SK-N-SH treated with all-trans-retinoic acid at 6 μM for 48 hours (cell line): Measurements from ENCODE around the gene PRKG1.

Experiments used
- ESRRG ChIP-seq: fragments of 250-450 bp; sonication (Bioruptor Pico); IDR thresholded peaks from 2 replicates; pipeline ENCODE4 v1.6.1; 2021; ENCODE audit warnings: mild to moderate bottlenecking
- GLIS3 ChIP-seq: fragments of 250-450 bp; sonication (Bioruptor Pico); IDR thresholded peaks from 2 replicates; pipeline ENCODE4 v1.5.0; 2020; ENCODE audit warnings: mild to moderate bottlenecking, moderate library complexity
- ISL1 ChIP-seq: fragments of 250-450 bp; sonication (Bioruptor Pico); IDR thresholded peaks from 2 replicates; pipeline ENCODE4 v2.1.2; 2022; ENCODE audit warnings: mild to moderate bottlenecking, moderate library complexity
- OSR1 ChIP-seq: fragments of 250-450 bp; sonication (Bioruptor Pico); IDR thresholded peaks from 2 replicates; pipeline ENCODE4 v1.8.0; 2022; ENCODE audit warnings: moderate library complexity, mild to moderate bottlenecking, inconsistent platforms
- RARB ChIP-seq: fragments of 250-450 bp; sonication (Bioruptor Pico); IDR thresholded peaks from 2 replicates; pipeline ENCODE4 v1.8.0; 2021; ENCODE audit warnings: mild to moderate bottlenecking, moderate library complexity
- ZFP3 ChIP-seq: fragments of 250-450 bp; sonication (Bioruptor Pico); IDR thresholded peaks from 2 replicates; pipeline ENCODE4 v1.5.0; 2020; ENCODE audit warnings: mild to moderate bottlenecking, moderate library complexity
- ZFP30 ChIP-seq: fragments of 450-650 bp; formaldehyde crosslinking; IDR thresholded peaks from 2 replicates; pipeline ENCODE4 v1.5.0; 2022; ENCODE audit warnings: mild to moderate bottlenecking, moderate library complexity
- TF ChIP-seq, protein P1 (sequence below): fragments of 250-450 bp; sonication (Bioruptor Pico); IDR thresholded peaks from 2 replicates; pipeline ENCODE4 v1.8.0; 2020; ENCODE audit warnings: mild to moderate bottlenecking, moderate library complexity, borderline replicate concordance
- TF ChIP-seq, protein P2 (sequence below): fragments of 250-450 bp; sonication (Bioruptor Pico); IDR thresholded peaks from 2 replicates; pipeline ENCODE4 v1.5.1; 2020; ENCODE audit warnings: low read depth, mild to moderate bottlenecking, moderate library complexity

DNA sequence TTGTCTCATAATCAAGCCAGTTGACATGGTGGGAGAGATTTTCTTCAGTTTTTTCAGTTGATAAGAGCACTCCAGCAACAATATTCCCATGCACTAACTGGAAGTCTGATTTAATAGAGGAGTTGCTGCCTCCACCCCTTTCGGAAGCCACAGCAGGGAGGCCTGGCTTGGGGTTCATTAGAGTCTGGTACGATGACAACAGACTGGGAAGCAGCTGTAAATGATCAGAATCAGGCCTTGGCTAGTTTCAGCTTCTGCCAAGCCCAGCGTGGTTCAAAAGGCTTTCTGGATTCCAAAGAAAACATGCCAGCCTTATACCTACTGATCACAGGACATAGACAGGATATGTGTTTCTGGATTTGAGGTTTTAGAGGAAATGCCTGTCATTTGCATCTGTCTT lies 351.1 kb downstream of the PRKG1 start:
- TF ChIP-seq, protein P1, sequence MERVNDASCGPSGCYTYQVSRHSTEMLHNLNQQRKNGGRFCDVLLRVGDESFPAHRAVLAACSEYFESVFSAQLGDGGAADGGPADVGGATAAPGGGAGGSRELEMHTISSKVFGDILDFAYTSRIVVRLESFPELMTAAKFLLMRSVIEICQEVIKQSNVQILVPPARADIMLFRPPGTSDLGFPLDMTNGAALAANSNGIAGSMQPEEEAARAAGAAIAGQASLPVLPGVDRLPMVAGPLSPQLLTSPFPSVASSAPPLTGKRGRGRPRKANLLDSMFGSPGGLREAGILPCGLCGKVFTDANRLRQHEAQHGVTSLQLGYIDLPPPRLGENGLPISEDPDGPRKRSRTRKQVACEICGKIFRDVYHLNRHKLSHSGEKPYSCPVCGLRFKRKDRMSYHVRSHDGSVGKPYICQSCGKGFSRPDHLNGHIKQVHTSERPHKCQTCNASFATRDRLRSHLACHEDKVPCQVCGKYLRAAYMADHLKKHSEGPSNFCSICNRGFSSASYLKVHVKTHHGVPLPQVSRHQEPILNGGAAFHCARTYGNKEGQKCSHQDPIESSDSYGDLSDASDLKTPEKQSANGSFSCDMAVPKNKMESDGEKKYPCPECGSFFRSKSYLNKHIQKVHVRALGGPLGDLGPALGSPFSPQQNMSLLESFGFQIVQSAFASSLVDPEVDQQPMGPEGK (CRISPR knock-in tag): no peak
- TF ChIP-seq ESRRG (no peak), ZFP30 (CRISPR knock-in tag) (no peak), OSR1 (CRISPR knock-in tag) (no peak), ISL1 (peak; percentile 12; the same call in 1 of the 2 replicates), ZFP3 (CRISPR knock-in tag) (no peak), RARB (no peak), GLIS3 (CRISPR knock-in tag) (no peak)
- TF ChIP-seq, protein P2, sequence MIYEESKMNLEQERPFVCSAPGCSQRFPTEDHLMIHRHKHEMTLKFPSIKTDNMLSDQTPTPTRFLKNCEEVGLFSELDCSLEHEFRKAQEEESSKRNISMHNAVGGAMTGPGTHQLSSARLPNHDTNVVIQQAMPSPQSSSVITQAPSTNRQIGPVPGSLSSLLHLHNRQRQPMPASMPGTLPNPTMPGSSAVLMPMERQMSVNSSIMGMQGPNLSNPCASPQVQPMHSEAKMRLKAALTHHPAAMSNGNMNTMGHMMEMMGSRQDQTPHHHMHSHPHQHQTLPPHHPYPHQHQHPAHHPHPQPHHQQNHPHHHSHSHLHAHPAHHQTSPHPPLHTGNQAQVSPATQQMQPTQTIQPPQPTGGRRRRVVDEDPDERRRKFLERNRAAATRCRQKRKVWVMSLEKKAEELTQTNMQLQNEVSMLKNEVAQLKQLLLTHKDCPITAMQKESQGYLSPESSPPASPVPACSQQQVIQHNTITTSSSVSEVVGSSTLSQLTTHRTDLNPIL (CRISPR knock-in tag): no peak
